OCI-LY1 (cell line): ENCODE measurements around the gene SERPINA9.
"Not testable (repeated sequence)": the region's sequence is repeated elsewhere in the genome, so short reads cannot be mapped to it uniquely, and the experiment has no call there.

Experiments
- H2AFZ ChIP-seq: fragments of 200-600 bp; sonication (generic), shearing (Covaris generic); 2 replicates; pipeline ENCODE4 v1.6.0; 2014; ENCODE audit warnings: antibody characterized with exemption, mild to moderate bottlenecking, low read length
- H3F3A ChIP-seq: fragments of 200-600 bp; sonication (generic), shearing (Covaris generic); 2 replicates; pipeline ENCODE4 v1.6.0; 2014; ENCODE audit warnings: mild to moderate bottlenecking, antibody characterized with exemption, low read length, moderate library complexity; ENCODE audit not compliant: insufficient read depth
- H3K27ac ChIP-seq: fragments of 200-600 bp; sonication (generic); 2 replicates; pipeline ENCODE4 v1.5.1; 2014; ENCODE audit warnings: low read length, mixed run types, mild to moderate bottlenecking, low read depth; ENCODE audit not compliant: poor library complexity, severe bottlenecking
- H3K27me3 ChIP-seq: fragments of 200-600 bp; sonication (generic); 2 replicates; pipeline ENCODE4 v1.6.0; 2014; ENCODE audit warnings: antibody characterized with exemption, mild to moderate bottlenecking, low read length, moderate library complexity; ENCODE audit not compliant: insufficient read depth
- H3K36me3 ChIP-seq: fragments of 200-600 bp; sonication (generic); 2 replicates; pipeline ENCODE4 v1.6.1; 2014; ENCODE audit warnings: mild to moderate bottlenecking, antibody characterized with exemption, low read length, moderate library complexity, mixed read lengths; ENCODE audit not compliant: insufficient read depth
- H3K4me1 ChIP-seq: fragments of 200-600 bp; sonication (generic); 2 replicates; pipeline ENCODE4 v1.5.1; 2014; ENCODE audit warnings: mild to moderate bottlenecking, low read length, moderate library complexity; ENCODE audit not compliant: insufficient read depth, severe bottlenecking
- H3K4me2 ChIP-seq: fragments of 200-600 bp; sonication (generic), shearing (Covaris generic); 2 replicates; pipeline ENCODE4 v1.6.1; 2014; ENCODE audit warnings: low read length
- H3K4me3 ChIP-seq: fragments of 200-600 bp; sonication (generic); 2 replicates; pipeline ENCODE4 v1.5.1; 2014; ENCODE audit warnings: low read length, low read depth, mild to moderate bottlenecking, mixed read lengths; ENCODE audit not compliant: poor library complexity, severe bottlenecking
- H3K79me2 ChIP-seq: fragments of 200-600 bp; shearing (Covaris generic); 2 replicates; pipeline ENCODE4 v1.6.1; 2016; ENCODE audit warnings: mixed run types, low read length, mixed read lengths; ENCODE audit not compliant: insufficient read depth
- H3K9ac ChIP-seq: fragments of 200-600 bp; sonication (generic), shearing (Covaris generic); 2 replicates; pipeline ENCODE4 v1.6.1; 2014; ENCODE audit warnings: mild to moderate bottlenecking, low read length, mixed read lengths
- H3K9me2 ChIP-seq: fragments of 200-600 bp; sonication (generic), shearing (Covaris generic); 2 replicates; pipeline ENCODE4 v1.6.1; 2014; ENCODE audit warnings: low read depth, mild to moderate bottlenecking, low read length, mixed read lengths
- H3K9me3 ChIP-seq: fragments of 200-600 bp; shearing (Covaris generic); 2 replicates; pipeline ENCODE4 v1.6.1; 2014; ENCODE audit warnings: low read length, mixed read lengths
- H4K20me1 ChIP-seq: fragments of 200-600 bp; sonication (generic), shearing (Covaris generic); 2 replicates; pipeline ENCODE4 v1.6.0; 2016; ENCODE audit warnings: mild to moderate bottlenecking, low read length; ENCODE audit not compliant: insufficient read depth
- CTCF ChIP-seq: fragments of 200-600 bp; sonication (generic), shearing (Covaris generic); IDR thresholded peaks from 2 replicates; pipeline ENCODE4 v1.5.1; 2017; ENCODE audit warnings: mild to moderate bottlenecking, antibody characterized with exemption, low read length, moderate library complexity, mixed read lengths
- EZH2 ChIP-seq: fragments of 200-600 bp; sonication (generic), shearing (Covaris generic); IDR thresholded peaks from 2 replicates; pipeline ENCODE4 v1.8.0; 2017; ENCODE audit warnings: borderline replicate concordance, mixed run types, mild to moderate bottlenecking, antibody characterized with exemption, low read length, moderate library complexity, mixed read lengths

SERPINA9 gene

GRCh38 chr14:94424371-94424770 lies 51.6 kb downstream of the SERPINA9 start:
- no peaks in the 10 kb centered on the region for H3F3A ChIP-seq
- H3K9me2 ChIP-seq = no peaks in the 10 kb centered on the region
- H3K27ac ChIP-seq = no peak overlapping the region
- H3K4me1 ChIP-seq = no peaks in the 10 kb centered on the region
- H3K9me3 ChIP-seq = no peaks in the 10 kb centered on the region
- no peak for TF ChIP-seq CTCF
- no peak for TF ChIP-seq EZH2
- H2AFZ ChIP-seq = no peak overlapping the region
- H3K79me2 ChIP-seq = no peaks in the 10 kb centered on the region
- H3K36me3 ChIP-seq = no peaks in the 10 kb centered on the region
- H3K4me3 ChIP-seq = no peak overlapping the region
- no peak overlapping the region for H3K4me2 ChIP-seq
- no peaks in the 10 kb centered on the region for H4K20me1 ChIP-seq
- no peak overlapping the region for H3K9ac ChIP-seq
- H3K27me3 ChIP-seq = no peaks in the 10 kb centered on the region

GRCh38 chr14:94423453-94424056 lies 52.4 kb downstream of the SERPINA9 start:
- TF ChIP-seq CTCF (peak; percentile 82), EZH2 (no peak)
- H3K36me3 ChIP-seq = no peaks in the 10 kb centered on the region
- no peak overlapping the region for H3K4me3 ChIP-seq
- no peak overlapping the region for H2AFZ ChIP-seq
- H3K4me1 ChIP-seq = no peaks in the 10 kb centered on the region
- H4K20me1 ChIP-seq = no peaks in the 10 kb centered on the region
- no peaks in the 10 kb centered on the region for H3K9me2 ChIP-seq
- no peak overlapping the region for H3K4me2 ChIP-seq
- H3K27me3 ChIP-seq = no peaks in the 10 kb centered on the region
- H3K9ac ChIP-seq = no peak overlapping the region
- H3K79me2 ChIP-seq = no peaks in the 10 kb centered on the region
- H3F3A ChIP-seq = no peaks in the 10 kb centered on the region
- H3K9me3 ChIP-seq = no peaks in the 10 kb centered on the region
- H3K27ac ChIP-seq = no peak overlapping the region

- no peak for TF ChIP-seq CTCF
- no peak for TF ChIP-seq EZH2
- Histone ChIP-seq H3K27ac (no peak overlapping the region), H3K4me1 (no peaks in the 10 kb centered on the region), H3K27me3 (no peaks in the 10 kb centered on the region), H3K79me2 (no peaks in the 10 kb centered on the region), H2AFZ (no peak overlapping the region), H4K20me1 (no peaks in the 10 kb centered on the region), H3F3A (no peaks in the 10 kb centered on the region), H3K9ac (no peak overlapping the region), H3K36me3 (no peaks in the 10 kb centered on the region), H3K9me3 (no peaks in the 10 kb centered on the region), H3K4me2 (no peak overlapping the region), H3K4me3 (no peak overlapping the region), H3K9me2 (no peaks in the 10 kb centered on the region)
Observed at GRCh38 chr14:94421316-94421715, 54.7 kb downstream of the SERPINA9 start.

- H3K27ac ChIP-seq, H3K9me3 ChIP-seq, H3K79me2 ChIP-seq, H3K36me3 ChIP-seq, H3K9me2 ChIP-seq, H3F3A ChIP-seq, H3K9ac ChIP-seq, H4K20me1 ChIP-seq, H3K4me2 ChIP-seq, H3K4me1 ChIP-seq, H3K4me3 ChIP-seq, H2AFZ ChIP-seq, H3K27me3 ChIP-seq: not testable (repeated sequence)
Observed at GRCh38 chr14:94417497-94418205, 58.3 kb downstream of the SERPINA9 start.
